H9 (cell line): Measurements from ENCODE around the gene DMD. TPM values are rescaled to one million over a fixed set of nuclear protein-coding genes. Genes with fewer than 3 reads are reported as not detected.

Experiments used
- DNase-seq: peaks from one replicate; pipeline ENCODE4 v3.0.0-alpha.2; 2017
- H2AFZ ChIP-seq: one replicate; pipeline ENCODE4 v1.6.1; 2013; ENCODE audit warnings: mild to moderate bottlenecking, low read length, control low read depth, moderate library complexity
- H2AK5ac ChIP-seq: 2 replicates; pipeline ENCODE4 v1.6.1; 2013; ENCODE audit warnings: low read length, control low read depth, mixed read lengths; ENCODE audit not compliant: insufficient read length
- H2BK120ac ChIP-seq: one replicate; pipeline ENCODE4 v1.6.1; 2013; ENCODE audit warnings: low read depth, mild to moderate bottlenecking, low read length, control low read depth, inconsistent platforms; ENCODE audit not compliant: poor library complexity, severe bottlenecking
- H2BK12ac ChIP-seq: 2 replicates; pipeline ENCODE4 v1.6.1; 2013; ENCODE audit warnings: low read length, control low read depth, mixed read lengths, low read depth; ENCODE audit not compliant: insufficient read length
- H2BK15ac ChIP-seq: 2 replicates; pipeline ENCODE4 v1.6.1; 2013; ENCODE audit warnings: low read depth, low read length, control low read depth
- H2BK20ac ChIP-seq: one replicate; pipeline ENCODE4 v1.6.1; 2013; ENCODE audit warnings: low read depth, mild to moderate bottlenecking, low read length, control low read depth, inconsistent platforms; ENCODE audit not compliant: poor library complexity, severe bottlenecking
- H2BK5ac ChIP-seq: 2 replicates; pipeline ENCODE4 v1.6.1; 2013; ENCODE audit warnings: low read length, control low read depth, mixed read lengths; ENCODE audit not compliant: insufficient read length
- H3K14ac ChIP-seq: 2 replicates; pipeline ENCODE4 v1.6.1; 2013; ENCODE audit warnings: low read length, control low read depth; ENCODE audit not compliant: insufficient read depth
- H3K18ac ChIP-seq: 2 replicates; pipeline ENCODE4 v1.6.1; 2013; ENCODE audit warnings: low read depth, mild to moderate bottlenecking, mixed read lengths, low read length, control low read depth; ENCODE audit not compliant: insufficient read length
- H3K23ac ChIP-seq: 2 replicates; pipeline ENCODE4 v1.6.1; 2013; ENCODE audit warnings: low read length, control low read depth, mixed read lengths, low read depth; ENCODE audit not compliant: insufficient read length
- H3K23me2 ChIP-seq: 2 replicates; pipeline ENCODE4 v1.6.1; 2013; ENCODE audit warnings: low read depth, mild to moderate bottlenecking, mixed read lengths, low read length, control low read depth; ENCODE audit not compliant: insufficient read length, poor library complexity, severe bottlenecking
- H3K27ac ChIP-seq: 2 replicates; pipeline ENCODE4 v1.5.1; 2013; ENCODE audit warnings: low read length, control low read depth, mixed read lengths, low read depth; ENCODE audit not compliant: insufficient read length
- H3K27me3 ChIP-seq: 2 replicates; pipeline ENCODE4 v1.6.1; 2013; ENCODE audit warnings: low read length, control low read depth, inconsistent platforms; ENCODE audit not compliant: insufficient read depth
- H3K4ac ChIP-seq: 2 replicates; pipeline ENCODE4 v1.6.1; 2013; ENCODE audit warnings: low read depth, mild to moderate bottlenecking, control low read depth, inconsistent platforms, low read length, moderate library complexity
- H3K4me1 ChIP-seq: 2 replicates; pipeline ENCODE4 v1.6.1; 2013; ENCODE audit warnings: low read length, control low read depth, inconsistent platforms; ENCODE audit not compliant: insufficient read depth
- H3K4me2 ChIP-seq: 2 replicates; pipeline ENCODE4 v1.6.1; 2013; ENCODE audit warnings: low read length, control low read depth, mixed read lengths; ENCODE audit not compliant: insufficient read length, insufficient read depth
- H3K56ac ChIP-seq: 2 replicates; pipeline ENCODE4 v1.6.1; 2013; ENCODE audit warnings: low read depth, mild to moderate bottlenecking, mixed read lengths, low read length, control low read depth; ENCODE audit not compliant: insufficient read length
- H3K79me1 ChIP-seq: 2 replicates; pipeline ENCODE4 v1.6.1; 2013; ENCODE audit warnings: low read depth, mild to moderate bottlenecking, moderate library complexity, low read length, control low read depth, inconsistent platforms; ENCODE audit not compliant: insufficient read depth, poor library complexity, severe bottlenecking
- H3K79me2 ChIP-seq: 2 replicates; pipeline ENCODE4 v1.6.1; 2013; ENCODE audit warnings: low read length, control low read depth, inconsistent platforms; ENCODE audit not compliant: insufficient read depth
- H3K9ac ChIP-seq: 2 replicates; pipeline ENCODE4 v1.6.1; 2013; ENCODE audit warnings: low read length, control low read depth, mixed read lengths; ENCODE audit not compliant: insufficient read length; ENCODE audit errors: extremely low read depth
- H3K9me3 ChIP-seq: one replicate; pipeline ENCODE4 v1.6.1; 2013; ENCODE audit warnings: low read depth, low read length, inconsistent platforms; ENCODE audit not compliant: control insufficient read depth
- H3T11ph ChIP-seq: one replicate; pipeline ENCODE4 v1.6.1; 2013; ENCODE audit warnings: mild to moderate bottlenecking, low read length, control low read depth, inconsistent platforms
- H4K20me1 ChIP-seq: one replicate; pipeline ENCODE4 v1.6.1; 2013; ENCODE audit not compliant: control insufficient read depth, insufficient read length, insufficient read depth
- H4K5ac ChIP-seq: 2 replicates; pipeline ENCODE4 v1.6.1; 2013; ENCODE audit warnings: low read depth, mild to moderate bottlenecking, mixed read lengths, low read length, control low read depth; ENCODE audit not compliant: insufficient read length
- H4K8ac ChIP-seq: replicated peaks from 2 replicates; pipeline ENCODE4 v1.6.1; 2013; ENCODE audit warnings: low read length, control low read depth, mixed read lengths, low read depth; ENCODE audit not compliant: insufficient read length
- H4K91ac ChIP-seq: 2 replicates; pipeline ENCODE4 v1.6.1; 2013; ENCODE audit warnings: low read depth, mild to moderate bottlenecking, moderate library complexity, mixed read lengths, low read length, control low read depth; ENCODE audit not compliant: insufficient read length
- H3K27ac Mint-ChIP-seq, 3 experiments: 2 replicates in 2 of 3; 3 replicates in 1 of 3; pipeline ENCODE4 v1.8.0; 2020 to 2021; ENCODE audit warnings: mixed read lengths in 3 of 3, mild to moderate bottlenecking in 1 of 3, moderate library complexity in 1 of 3
- H3K27me3 Mint-ChIP-seq: 2 replicates; pipeline ENCODE4 v1.8.0; 2021; ENCODE audit warnings: low read depth, mild to moderate bottlenecking, moderate library complexity, mixed read lengths
- H3K36me3 Mint-ChIP-seq, 3 experiments: 2 replicates in 2 of 3; 3 replicates in 1 of 3; pipeline ENCODE4 v1.8.0; 2020 to 2021; ENCODE audit warnings: low read depth in 3 of 3, mixed read lengths in 3 of 3; ENCODE audit not compliant: insufficient read depth in 1 of 3
- H3K4me1 Mint-ChIP-seq, 2 experiments: 2 replicates each; pipeline ENCODE4 v1.8.0; 2020; ENCODE audit warnings: mixed read lengths in 2 of 2
- H3K4me3 Mint-ChIP-seq, 2 experiments: 2 replicates in 1 of 2; 3 replicates in 1 of 2; pipeline ENCODE4 v1.8.0; 2020 to 2021; ENCODE audit warnings: mild to moderate bottlenecking in 2 of 2, mixed read lengths in 2 of 2, moderate library complexity in 1 of 2
- H3K9me3 Mint-ChIP-seq, 2 experiments: 2 replicates in 1 of 2; 3 replicates in 1 of 2; pipeline ENCODE4 v1.8.0; 2020; ENCODE audit warnings: mild to moderate bottlenecking in 2 of 2, mixed read lengths in 2 of 2, moderate library complexity in 1 of 2
- WGBS: extraction: QIAGEN DNeasy Blood & Tissue Kit; methylation state at CpG from one replicate; pipeline ENCODE4 v1.1.7; 2013; ENCODE audit warnings: missing lambda C conversion rate, low lambda C conversion rate, mixed read lengths; ENCODE audit not compliant: insufficient read length; ENCODE audit errors: extremely low coverage; 5-methylcytosine and 5-hydroxymethylcytosine counted together
- total RNA-seq: library from RNA; stranded (reverse); gene quantifications from 2 replicates; pipeline ENCODE4 v1.2.1, GENCODE V29; 2021
- TF ChIP-seq, protein P1 (sequence below): fragments of 200-600 bp; sonication (generic); conservative IDR thresholded peaks from 3 replicates; pipeline ENCODE4 v1.8.0; 2021; ENCODE audit warnings: antibody characterized with exemption, mild to moderate bottlenecking

The DMD gene
- total RNA-seq, 1 experiment from 2014 or later: 3.8 TPM

- Histone ChIP-seq H2AFZ (no peak overlapping the region), H2AK5ac (no peak overlapping the region), H4K8ac (no peak overlapping the region), H3K79me2 (no peaks in the 10 kb centered on the region), H2BK5ac (no peak overlapping the region), H3K27ac (no peak overlapping the region), H2BK12ac (no peak overlapping the region), H2BK20ac (no peak overlapping the region), H3K27me3 (no peaks in the 10 kb centered on the region), H3K18ac (no peak overlapping the region), H3K79me1 (no peaks in the 10 kb centered on the region), H3K4me1 (no peaks in the 10 kb centered on the region), H3K9me3 (no peaks in the 10 kb centered on the region), H2BK15ac (no peak overlapping the region), H3K4me2 (no peak overlapping the region), H3K4ac (no peak overlapping the region), H3K23me2 (no peaks in the 10 kb centered on the region), H3K9ac (no peak overlapping the region), H3K23ac (no peak overlapping the region), H4K5ac (no peak overlapping the region), H3K56ac (no peak overlapping the region), H4K20me1 (no peaks in the 10 kb centered on the region), H2BK120ac (no peak overlapping the region), H3T11ph (no peak overlapping the region), H3K14ac (no peak overlapping the region), H4K91ac (no peak overlapping the region)
- WGBS: no CpG with 5 or more reads among the region's 2 CpGs
- peaks cover 0 to 4% of the 10 kb centered on the region in 2 experiments; a peak in 1 of 4 replicates for H3K4me1 Mint-ChIP-seq
- H3K36me3 Mint-ChIP-seq: no peaks in the 10 kb centered on the region
- no peak overlapping the region for H3K27ac Mint-ChIP-seq
- H3K27me3 Mint-ChIP-seq: no peaks in the 10 kb centered on the region
- DNase-seq: no peak
- TF ChIP-seq, protein P1, sequence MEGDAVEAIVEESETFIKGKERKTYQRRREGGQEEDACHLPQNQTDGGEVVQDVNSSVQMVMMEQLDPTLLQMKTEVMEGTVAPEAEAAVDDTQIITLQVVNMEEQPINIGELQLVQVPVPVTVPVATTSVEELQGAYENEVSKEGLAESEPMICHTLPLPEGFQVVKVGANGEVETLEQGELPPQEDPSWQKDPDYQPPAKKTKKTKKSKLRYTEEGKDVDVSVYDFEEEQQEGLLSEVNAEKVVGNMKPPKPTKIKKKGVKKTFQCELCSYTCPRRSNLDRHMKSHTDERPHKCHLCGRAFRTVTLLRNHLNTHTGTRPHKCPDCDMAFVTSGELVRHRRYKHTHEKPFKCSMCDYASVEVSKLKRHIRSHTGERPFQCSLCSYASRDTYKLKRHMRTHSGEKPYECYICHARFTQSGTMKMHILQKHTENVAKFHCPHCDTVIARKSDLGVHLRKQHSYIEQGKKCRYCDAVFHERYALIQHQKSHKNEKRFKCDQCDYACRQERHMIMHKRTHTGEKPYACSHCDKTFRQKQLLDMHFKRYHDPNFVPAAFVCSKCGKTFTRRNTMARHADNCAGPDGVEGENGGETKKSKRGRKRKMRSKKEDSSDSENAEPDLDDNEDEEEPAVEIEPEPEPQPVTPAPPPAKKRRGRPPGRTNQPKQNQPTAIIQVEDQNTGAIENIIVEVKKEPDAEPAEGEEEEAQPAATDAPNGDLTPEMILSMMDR: no peak
- peaks cover 63 to 73% of the 10 kb centered on the region in 2 experiments for H3K9me3 Mint-ChIP-seq
- no peak overlapping the region for H3K4me3 Mint-ChIP-seq
Measured at GRCh38 chrX:31338991-31339350, 1872.4 kb downstream of the DMD start.
